CD4-positive, alpha-beta T cell treated with Interferon alpha-2 for 1 hour (primary cell): ENCODE results near the gene KRTAP10-7.
"Not testable (repeated sequence)": the region's sequence is repeated elsewhere in the genome, so short reads cannot be mapped to it uniquely, and the experiment has no call there.

Experiments used
- DNase-seq, 2 donors: peaks; one replicate each; pipeline ENCODE4 v3.0.0-alpha.2; 2020 to 2022

Gene KRTAP10-7

GRCh38 chr21:44600118-44600978 is at the start of gene KRTAP10-7:
TSS of gene KRTAP10-7 (plus strand) at chr21:44600597. CDS start at chr21:44600622, 25 bp downstream.
- DNase-seq, result not testable (repeated sequence)

- no peak for DNase-seq
Measured at GRCh38 chr21:44550807-44551206, 49.6 kb upstream of the KRTAP10-7 start.

- no peak for DNase-seq
Measured at GRCh38 chr21:44551340-44551961, 48.9 kb upstream of the KRTAP10-7 start, which contains the start of gene KRTAP10-2. TSS of gene KRTAP10-2 (minus strand) at chr21:44551505. CDS start at chr21:44551458, 47 bp downstream.

DNA sequence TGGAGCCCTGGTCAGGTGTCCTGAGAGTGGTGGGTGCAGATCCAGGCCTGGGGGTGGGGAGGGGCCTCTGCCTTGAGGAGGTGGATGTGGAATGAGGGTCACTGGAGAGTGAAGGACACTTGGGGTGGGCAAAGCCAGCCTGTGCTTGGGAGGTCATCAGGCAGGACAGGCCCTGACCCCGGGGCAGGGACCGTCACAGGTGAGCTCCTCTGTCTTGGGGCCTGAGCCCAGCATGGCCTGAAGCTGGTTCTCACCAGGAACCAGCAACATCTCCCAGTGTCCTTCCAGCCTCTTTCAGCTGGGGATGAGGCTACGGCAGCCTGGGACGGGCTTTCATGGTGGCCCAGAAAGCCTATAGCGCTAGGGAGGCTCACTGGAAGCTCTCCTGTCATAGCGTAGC is 48.3 kb upstream of the KRTAP10-7 start:
- no peak for DNase-seq

DNA sequence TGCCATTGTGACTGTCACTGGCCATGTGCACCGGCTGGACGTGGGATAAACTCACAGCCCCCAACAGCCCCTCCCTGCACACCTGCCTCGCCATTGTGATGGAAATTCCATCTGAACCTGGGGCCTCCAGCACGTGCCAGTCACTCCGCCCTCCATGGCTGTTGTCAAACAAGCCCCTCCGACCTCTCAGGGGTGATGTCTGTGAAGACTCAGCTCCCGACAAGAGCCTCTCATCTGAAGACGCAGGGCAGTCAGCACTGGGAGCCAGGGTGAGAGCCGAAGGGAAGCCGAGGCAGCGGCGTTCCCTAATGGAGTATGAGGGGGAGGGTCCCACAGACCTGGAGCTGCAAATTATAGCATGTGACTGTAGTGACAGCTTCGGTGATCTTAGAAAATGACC is 47.7 kb upstream of the KRTAP10-7 start:
- no peak for DNase-seq

GRCh38 chr21:44555200-44555875 is 45.1 kb upstream of the KRTAP10-7 start:
- DNase-seq, result no peak

- DNase-seq, result no peak
Measured at GRCh38 chr21:44556879-44557278, 43.5 kb upstream of the KRTAP10-7 start.

- DNase-seq, result no peak
Measured at GRCh38 chr21:44557491-44558328, 42.7 kb upstream of the KRTAP10-7 start.

DNA sequence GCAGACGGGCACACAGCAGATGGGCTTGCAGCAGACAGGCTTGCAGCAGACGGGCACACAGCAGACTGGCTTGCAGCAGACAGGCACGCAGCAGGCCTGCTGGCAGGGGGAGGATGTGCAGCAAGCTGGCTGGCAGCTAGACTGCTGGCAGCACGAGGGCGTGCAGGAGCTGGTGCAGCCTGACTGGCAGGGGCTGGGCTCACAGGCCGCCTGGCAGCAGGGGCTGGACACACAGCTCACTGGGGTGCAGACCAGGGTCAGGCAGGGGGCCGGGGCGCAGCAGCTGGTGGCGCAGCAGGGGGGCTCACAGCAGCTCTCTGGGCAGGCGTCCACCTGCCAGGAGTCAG is 42.1 kb upstream of the KRTAP10-7 start:
- not testable (repeated sequence) for DNase-seq

GRCh38 chr21:44558695-44559094 is 41.7 kb upstream of the KRTAP10-7 start, which contains the start of gene KRTAP10-3:
TSS of gene KRTAP10-3 (minus strand) at chr21:44558795. CDS start at chr21:44558715, 80 bp downstream.
- DNase-seq, result no peak

DNA sequence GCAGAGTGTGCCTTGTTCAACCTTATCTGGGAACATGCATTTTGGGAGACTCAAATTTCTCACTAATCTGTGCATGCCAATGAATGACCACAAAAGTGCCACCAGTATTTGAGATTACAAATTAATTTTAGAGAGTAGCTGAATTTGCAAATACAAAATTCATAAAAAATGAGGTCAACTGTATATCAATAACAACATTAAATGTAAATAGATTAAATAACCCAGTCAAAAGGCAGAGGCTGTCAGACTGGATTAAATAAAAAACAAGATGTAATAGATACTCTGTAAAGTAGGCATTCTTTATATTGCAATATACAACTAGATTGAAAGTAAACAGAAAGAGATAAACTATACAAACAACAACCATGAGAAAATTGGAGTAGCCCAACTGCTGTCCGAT is 36.3 kb upstream of the KRTAP10-7 start:
- no peak for DNase-seq

DNA sequence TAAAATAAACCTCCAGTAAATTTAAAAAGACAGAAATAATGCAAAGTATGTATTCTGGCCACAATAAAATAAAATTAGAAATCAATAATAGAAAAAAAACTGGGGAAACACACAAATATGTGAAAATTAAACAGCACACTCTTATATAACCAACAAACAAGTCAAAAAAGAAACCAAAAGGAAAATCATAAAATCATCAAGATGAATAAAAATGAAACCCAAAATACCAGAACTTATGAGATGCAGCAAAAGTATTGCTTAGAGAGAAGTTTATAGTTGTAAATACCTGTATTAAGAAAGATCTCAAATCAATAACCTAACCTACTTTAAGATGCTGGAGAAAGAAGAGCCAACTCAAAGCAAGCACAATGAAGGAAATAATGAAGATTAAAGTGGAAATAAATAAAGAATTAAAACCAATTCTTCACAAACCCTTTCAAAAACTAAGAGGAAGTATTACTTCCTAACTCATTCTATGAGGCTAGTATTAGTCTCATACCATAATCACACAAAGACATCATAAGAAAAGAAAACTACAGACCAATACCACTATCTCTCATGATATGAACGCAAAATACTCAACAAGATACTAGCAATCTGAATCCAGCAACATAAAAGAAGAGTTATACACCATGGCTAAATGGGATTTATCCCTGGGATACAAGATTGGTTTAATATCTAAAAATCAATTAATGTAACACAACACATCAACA is 35.4 kb upstream of the KRTAP10-7 start:
- DNase-seq, result no peak

DNA sequence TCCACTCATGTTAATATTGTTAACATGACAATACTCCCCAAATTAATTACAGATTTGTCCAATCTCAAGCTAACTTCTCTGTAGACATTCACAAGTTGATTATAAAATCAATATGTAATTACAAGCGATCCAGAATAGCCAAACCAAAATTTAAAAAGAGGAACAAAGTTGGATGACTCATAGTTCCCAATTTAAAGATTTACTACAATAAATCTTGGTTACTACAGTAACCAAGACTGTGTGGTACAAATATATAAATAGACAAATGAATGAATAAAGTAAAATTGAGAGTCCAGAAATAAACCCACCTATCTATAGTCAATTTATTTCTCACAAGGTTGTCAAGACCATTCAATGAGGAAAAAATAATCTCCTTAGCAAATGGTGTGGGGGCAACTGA is 34.0 kb upstream of the KRTAP10-7 start:
- DNase-seq, result no peak

- DNase-seq, result no peak
Measured at GRCh38 chr21:44567481-44568171, 32.8 kb upstream of the KRTAP10-7 start.

GRCh38 chr21:44568261-44568660 is 32.1 kb upstream of the KRTAP10-7 start:
- DNase-seq, result no peak

- no peak for DNase-seq
Measured at GRCh38 chr21:44568667-44569556, 31.5 kb upstream of the KRTAP10-7 start.

GRCh38 chr21:44569861-44570517 is 30.4 kb upstream of the KRTAP10-7 start:
- DNase-seq, result no peak

GRCh38 chr21:44571296-44571695 is 29.1 kb upstream of the KRTAP10-7 start:
- DNase-seq, result no peak
